GM19468 (cell line): ENCODE data around the gene MGLL.

Source experiments
- ATAC-seq: cut with Tn5 transposase; IDR thresholded peaks from one replicate; pipeline ENCODE4 v1.9.1; 2021; ENCODE audit warnings: mild to moderate bottlenecking, moderate library complexity, moderate number of reproducible peaks; ENCODE audit not compliant: unreplicated experiment; ENCODE audit errors: extremely low read depth

Gene MGLL

DNA sequence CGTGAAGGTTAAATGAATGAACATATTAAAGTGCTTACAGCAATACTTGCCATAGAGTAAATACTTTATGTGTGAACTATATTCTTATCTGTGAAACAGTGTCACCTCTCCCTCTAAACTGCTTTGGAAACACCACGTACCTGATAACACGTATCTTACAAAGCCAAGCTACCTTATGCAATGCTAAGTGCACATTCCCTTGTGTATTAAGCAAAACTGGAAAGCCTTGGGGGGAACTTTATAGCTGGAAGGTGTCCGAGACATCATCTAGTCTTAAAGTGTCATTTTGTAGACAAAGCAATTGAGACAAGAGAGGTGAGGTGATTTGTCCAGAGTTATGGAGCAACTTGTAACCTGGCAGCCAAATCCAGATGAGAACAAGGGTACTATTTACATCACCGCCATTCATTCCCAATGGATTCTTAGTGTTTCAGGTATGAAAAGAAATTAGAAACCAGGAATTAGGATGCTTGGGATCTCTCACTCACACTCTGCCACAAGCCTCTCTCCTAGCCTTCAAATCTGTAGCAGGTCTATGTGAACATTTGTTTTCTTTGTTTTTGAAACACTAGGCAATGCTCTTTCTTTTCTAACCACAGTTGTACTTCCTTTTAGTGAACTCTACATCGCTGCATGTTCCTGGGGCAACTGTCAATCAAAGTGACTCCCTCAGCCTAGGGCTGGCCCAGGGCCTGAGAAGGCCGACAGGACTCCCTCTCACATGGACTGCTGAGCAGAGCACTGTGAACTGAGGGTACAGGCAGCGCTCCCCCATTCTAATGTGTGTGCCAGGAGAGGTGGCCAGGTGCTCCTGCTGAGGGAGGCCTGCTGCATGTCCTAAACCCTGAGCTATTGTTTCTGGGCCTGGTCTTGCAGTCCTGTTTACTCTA lies 13.9 kb upstream of the MGLL start:
- peak; percentile 79 for ATAC-seq

DNA sequence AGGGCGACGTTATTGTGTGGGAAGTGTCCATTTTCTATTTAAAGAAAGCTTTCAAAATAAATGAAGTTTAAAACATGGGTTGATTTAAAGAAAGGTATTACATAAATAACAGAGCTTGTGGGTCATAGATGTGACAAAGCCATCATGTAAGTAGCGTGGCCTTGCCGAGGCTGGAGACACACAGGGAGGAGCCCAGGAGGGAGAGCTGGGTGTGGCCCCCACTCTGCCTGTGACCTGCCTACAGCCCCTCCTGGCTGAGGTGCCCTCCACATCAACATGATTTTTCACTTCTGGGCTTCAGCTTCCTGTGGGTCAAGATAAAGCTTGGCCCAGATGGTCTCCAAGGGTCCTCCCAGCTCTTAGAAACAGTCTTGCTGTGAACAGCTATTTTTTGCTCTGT lies 12.5 kb upstream of the MGLL start:
- ATAC-seq: no peak

DNA sequence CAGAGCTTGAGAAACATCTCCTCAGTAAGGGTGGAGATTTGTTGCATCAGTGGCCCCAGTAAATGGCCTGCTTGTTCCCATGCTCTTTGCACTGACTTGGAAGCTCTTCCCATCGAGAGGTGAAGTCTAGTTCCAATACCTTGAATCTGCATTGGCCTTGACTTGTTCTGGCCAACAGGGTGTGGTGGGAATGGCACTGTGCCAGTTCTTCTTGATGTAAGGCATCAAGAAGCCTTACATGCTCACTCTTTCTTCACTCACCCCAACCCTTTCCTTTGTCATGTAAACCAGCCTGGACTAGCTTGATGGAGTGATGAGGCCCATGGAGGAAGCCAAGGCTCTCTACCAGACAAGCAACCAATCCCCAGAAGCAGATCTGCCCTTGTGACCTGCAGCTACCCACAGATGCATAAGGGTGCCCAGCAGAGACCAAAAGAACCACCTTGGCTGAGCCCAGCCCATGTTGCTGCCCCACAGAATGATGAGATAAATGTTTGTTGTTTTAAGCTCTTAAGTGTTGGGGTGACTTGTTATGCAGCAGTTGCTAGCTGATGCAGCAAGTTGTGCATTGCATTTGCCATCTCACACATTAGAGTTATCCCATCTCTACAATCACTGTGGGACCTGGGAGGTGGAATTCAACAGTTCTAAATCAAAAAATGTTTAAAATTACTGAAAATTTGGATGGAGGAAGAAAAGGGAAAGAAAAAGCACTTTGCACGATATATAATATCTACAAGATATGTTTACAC lies 11.1 kb upstream of the MGLL start:
- no peak for ATAC-seq

DNA sequence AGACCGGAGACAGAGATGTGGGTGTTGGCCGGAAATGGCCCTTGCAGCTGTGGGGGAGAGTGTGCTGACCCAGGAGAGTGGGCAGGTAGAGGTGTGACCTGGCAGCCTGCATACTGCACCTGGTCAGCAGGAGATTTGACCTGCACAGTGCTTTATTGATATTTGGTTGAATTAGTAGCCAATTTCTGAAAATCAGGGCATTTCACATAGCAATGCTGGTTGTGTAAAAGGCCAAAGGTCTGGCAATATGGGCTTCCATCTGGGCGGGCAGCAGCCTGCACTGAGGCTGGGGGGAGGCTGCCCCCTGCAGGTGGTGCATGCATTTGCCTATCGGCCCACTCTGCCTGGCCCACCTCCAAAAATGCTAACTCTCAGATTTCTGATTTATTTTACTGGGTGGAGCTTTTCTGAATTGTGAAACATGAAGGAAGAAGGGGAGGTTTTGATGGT lies 9.4 kb upstream of the MGLL start:
- ATAC-seq: no peak

GRCh38 chr3:127829537-127829936 lies 7.2 kb upstream of the MGLL start:
- ATAC-seq: no peak

GRCh38 chr3:127827808-127828207 lies 5.5 kb upstream of the MGLL start:
- no peak for ATAC-seq

GRCh38 chr3:127825756-127826155 lies 3.4 kb upstream of the MGLL start:
- ATAC-seq: no peak

- ATAC-seq: no peak
Measured at GRCh38 chr3:127824151-127824825, 2.0 kb upstream of the MGLL start.

- no peak for ATAC-seq
Measured at GRCh38 chr3:127823426-127823857, 1.1 kb upstream of the MGLL start.

DNA sequence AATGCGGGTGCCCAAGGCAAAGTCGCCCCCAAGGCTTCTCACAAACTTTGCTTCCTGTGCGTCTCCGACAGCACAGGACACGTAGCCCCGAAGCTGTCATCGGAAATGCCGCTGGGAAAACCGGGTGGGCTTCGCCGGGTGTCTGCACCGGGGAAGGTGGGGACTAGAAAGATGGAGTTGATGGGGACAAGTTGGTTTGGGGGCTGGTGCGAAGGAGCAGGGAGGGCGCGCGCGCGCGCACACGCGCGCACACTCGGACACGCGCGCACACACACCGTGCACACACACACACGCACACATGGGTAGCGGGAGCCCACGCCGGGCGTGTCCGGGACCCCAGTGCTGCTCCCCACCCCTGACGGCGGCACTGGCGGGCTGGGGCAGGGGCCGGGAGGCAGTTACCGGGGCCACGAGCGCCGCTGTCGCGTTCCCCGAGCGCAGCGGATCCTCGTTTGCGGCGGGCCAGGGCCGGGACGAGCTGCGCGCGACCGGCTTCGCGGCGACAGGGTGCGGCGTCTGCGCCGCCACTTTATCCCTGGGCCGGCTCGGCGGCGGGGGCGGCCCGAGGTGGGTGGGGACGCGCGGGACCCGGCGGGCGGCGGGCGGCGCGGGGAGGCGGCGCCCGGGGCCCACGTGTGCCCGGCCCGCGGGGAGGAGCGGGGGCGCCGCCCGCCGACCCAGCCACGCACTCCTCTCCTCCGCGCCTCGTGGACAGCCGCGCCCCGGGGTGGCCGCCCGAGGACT lies 539 bp upstream of the MGLL start:
- ATAC-seq: no peak

DNA sequence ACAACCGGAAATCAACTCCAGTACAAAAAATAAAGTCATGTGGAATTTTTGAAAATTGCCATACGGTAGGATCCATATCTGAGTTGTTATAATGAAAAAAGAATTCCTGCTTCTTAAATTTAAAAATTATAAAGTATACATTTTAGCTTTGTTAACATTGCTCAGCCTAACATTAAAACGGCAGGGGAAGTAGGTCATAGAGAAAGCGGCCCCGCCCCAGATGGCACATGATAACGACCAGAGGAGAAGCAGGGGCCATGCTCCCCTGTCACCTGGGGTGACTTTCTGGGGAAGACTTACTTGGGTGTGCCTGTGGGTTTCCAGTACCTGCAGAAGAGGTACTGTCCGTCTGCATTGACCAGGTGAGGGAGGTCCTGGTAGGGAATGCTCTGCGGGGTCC lies 921 bp downstream of the MGLL start:
- no peak for ATAC-seq

- ATAC-seq: no peak
Measured at GRCh38 chr3:127820826-127821313, 1.4 kb downstream of the MGLL start.

DNA sequence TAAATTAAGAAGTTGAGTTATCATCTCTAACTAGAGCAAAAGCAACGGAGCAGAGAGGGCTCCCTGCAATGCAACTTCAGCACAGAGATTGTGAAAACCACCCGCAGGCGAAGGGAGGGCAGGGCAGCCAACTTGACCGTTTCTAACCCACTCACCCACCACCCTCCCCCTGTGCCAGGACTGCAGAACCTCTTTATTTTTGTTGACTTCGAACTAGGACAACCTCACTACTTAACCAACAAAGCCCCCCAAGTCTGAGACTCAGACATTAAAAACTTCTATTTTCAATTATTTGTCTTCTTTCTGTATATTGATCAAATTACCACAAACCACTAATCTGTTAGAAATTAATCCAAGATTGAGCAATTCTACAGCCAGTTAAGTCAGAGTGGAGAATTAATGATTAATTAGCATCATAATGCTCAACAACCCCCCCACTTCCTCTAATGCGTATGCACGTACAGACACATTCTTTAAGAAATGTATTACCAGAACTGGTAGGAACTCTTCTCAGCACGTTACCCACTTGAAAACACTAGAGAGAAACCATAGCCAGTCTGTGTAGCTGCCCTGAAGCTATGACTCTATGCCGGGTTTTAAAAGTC lies 2.0 kb downstream of the MGLL start:
- peak; percentile 28 for ATAC-seq

DNA sequence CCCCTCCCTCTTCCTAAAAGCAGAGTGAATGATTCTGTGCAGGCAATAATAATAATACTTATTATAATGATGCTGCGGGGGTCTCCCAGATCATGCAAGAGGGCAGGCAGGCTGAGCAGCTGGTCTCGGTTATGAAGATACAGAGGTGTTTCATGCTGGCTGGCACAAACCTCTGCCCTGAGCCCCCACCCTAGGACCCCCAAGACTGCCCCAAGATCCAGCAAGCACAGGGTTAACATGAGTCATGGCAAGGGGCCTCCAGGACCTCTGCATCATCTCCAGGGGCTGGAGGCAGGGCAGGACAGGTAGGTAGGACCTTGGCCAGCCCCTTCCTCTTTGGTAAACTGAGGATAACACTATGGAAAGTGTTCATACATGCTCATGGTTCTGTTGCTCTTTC lies 2.7 kb downstream of the MGLL start:
- ATAC-seq: no peak

DNA sequence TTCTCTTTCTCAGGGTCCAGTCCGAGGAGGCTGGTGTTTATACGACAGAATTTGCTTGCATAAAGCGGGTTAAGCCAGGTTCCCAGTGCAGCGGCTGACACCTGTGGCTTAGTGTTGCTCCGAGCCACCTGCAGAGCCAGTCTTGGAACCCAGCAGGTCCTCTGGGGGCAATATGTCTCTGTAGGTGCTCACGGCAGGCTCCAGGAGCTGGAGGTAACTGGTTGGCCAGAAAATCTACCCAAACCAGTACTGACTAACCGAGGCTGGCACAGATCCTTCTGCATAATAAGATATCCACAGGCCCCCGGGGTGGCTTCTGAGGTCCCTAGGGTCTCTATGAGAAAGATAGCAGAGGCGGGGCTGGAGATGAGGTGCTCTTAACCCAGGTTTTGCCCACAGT lies 3.2 kb downstream of the MGLL start:
- ATAC-seq: no peak

DNA sequence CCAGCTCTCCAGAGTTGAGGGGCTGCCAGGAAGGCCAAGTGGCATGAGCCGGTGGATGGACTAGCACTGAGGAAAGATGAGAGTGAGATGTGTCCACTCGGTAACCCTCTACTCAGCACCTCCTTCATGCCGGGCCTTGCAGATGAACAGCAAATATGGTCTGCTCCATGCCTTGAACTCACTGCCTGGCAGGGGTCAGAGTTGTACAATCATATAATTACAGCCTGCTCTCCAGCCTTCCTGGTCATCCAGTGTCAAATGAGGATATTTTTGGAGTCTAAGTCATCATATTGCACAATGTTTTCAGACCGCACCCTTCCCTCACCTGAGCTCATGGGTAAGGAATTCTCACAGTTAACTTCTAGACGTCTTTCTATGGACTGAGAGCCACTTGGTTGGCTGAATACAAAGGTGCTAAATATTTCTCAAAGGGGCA lies 4.9 kb downstream of the MGLL start:
- ATAC-seq: no peak

DNA sequence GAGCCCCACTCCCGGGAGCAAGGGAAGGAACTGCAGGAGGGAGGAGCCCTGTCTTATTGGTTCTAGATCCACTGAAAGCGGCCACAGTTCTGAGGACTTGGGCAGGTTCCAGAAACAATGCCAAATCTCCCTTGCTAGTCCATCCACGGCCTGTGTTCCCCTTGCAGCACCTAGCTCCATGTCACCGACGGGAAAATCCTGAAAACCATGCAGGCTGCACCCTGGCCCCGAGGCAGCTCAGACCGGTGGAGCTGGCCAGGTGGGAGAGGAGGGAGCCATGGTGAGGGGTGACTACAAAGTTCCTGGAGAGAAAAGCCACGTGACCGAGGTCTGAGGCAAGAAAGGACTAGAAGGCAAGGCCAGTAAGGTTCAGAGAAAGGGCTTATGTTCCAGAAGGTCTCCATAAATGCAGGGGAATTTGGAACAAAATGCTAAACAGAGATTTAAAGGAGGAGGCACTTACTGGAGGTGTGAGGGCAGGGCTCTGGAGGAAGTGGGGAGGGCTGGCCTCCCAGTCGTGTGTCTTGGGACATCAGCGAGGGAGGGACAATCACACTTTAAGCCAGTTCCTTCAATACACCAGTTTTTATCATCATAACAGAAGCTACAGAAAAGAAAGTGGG lies 5.4 kb downstream of the MGLL start:
- ATAC-seq: no peak

DNA sequence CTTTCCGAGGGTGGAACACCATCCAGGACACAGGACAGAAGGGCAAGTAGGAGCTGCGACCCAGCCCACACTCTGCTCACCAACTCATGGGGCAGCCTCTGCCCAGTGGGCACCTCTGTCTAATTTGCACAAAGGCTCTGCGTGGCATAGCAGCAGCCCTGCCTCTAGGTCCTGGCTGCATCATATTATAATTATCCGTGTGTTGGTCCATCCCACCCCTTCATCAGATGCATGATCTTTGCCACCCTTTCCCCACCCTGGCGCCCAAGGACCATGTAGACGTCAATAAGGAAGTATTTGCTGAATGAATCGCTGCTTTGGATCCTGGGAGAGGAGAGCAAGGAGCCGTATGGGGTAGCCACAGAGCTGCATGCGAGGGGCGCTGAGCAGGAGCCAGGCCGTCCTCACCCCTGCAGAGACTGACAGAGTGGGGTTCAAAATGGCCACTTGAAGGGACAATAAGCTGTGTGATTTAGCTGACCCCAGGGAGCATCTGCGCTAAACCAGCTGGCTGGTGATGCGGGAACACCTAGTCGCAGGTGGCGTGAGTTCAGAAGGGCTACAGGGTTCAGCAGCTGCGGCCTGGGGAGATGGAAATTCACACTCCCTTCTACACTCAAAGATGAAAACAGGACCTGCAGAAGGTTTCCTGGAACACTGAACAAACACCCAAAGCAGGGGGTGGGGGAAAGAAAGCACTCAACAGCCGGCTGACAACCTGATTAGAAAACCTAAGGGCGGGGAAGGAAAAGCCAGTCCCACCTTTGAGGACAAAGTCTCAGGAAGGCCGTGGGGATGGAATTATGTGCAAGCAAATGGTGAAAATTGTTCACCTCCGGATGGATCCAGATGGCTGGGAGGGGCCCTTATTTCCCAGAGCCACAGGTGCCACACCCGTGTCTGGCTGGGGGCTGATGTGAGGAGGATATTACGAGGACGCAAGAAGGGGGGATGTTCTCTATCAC lies 6.4 kb downstream of the MGLL start:
- no peak for ATAC-seq
